Measurements from ENCODE around the gene ARL6IP4.

Gene ARL6IP4

GRCh38 chr12:122994781-122995502 is 14.5 kb downstream of the ARL6IP4 start:
- Histone ChIP-seq H3K4me1 (ENCODE audit: control insufficient read depth, insufficient read depth, low read length) (no peaks in the 10 kb centered on the region), H3K4me3 (ENCODE audit: low read depth, low read length) (no peak overlapping the region), H3K36me3 (ENCODE audit: control insufficient read depth, insufficient read depth, low read length) (no peaks in the 10 kb centered on the region), H3K9me3 (ENCODE audit: control insufficient read depth, insufficient read depth, low read length) (no peaks in the 10 kb centered on the region), H3K27ac (ENCODE audit: low read depth, low read length) (no peak overlapping the region), H3K27me3 (ENCODE audit: control insufficient read depth, insufficient read depth, low read length) (no peaks in the 10 kb centered on the region), H3K9ac (ENCODE audit: low read depth, low read length) (no peak overlapping the region)

GRCh38 chr12:122995503-122996187 is 15.2 kb downstream of the ARL6IP4 start:
- Histone ChIP-seq H3K4me3 (ENCODE audit: low read depth, low read length) (no peak overlapping the region), H3K4me1 (ENCODE audit: control insufficient read depth, insufficient read depth, low read length) (no peaks in the 10 kb centered on the region), H3K9me3 (ENCODE audit: control insufficient read depth, insufficient read depth, low read length) (no peaks in the 10 kb centered on the region), H3K27me3 (ENCODE audit: control insufficient read depth, insufficient read depth, low read length) (no peaks in the 10 kb centered on the region), H3K36me3 (ENCODE audit: control insufficient read depth, insufficient read depth, low read length) (no peaks in the 10 kb centered on the region), H3K9ac (ENCODE audit: low read depth, low read length) (no peak overlapping the region), H3K27ac (ENCODE audit: low read depth, low read length) (no peak overlapping the region)

GRCh38 chr12:122996188-122996601 is 15.7 kb downstream of the ARL6IP4 start:
- no peak overlapping the region for H3K27ac ChIP-seq (ENCODE audit: low read depth, low read length)
- H3K36me3 ChIP-seq (ENCODE audit: control insufficient read depth, insufficient read depth, low read length) = no peaks in the 10 kb centered on the region
- no peaks in the 10 kb centered on the region for H3K9me3 ChIP-seq (ENCODE audit: control insufficient read depth, insufficient read depth, low read length)
- no peaks in the 10 kb centered on the region for H3K4me1 ChIP-seq (ENCODE audit: control insufficient read depth, insufficient read depth, low read length)
- H3K9ac ChIP-seq (ENCODE audit: low read depth, low read length) = no peak overlapping the region
- no peak overlapping the region for H3K4me3 ChIP-seq (ENCODE audit: low read depth, low read length)
- H3K27me3 ChIP-seq (ENCODE audit: control insufficient read depth, insufficient read depth, low read length) = no peaks in the 10 kb centered on the region

GRCh38 chr12:122996621-122997342 is 16.3 kb downstream of the ARL6IP4 start:
- Histone ChIP-seq H3K27ac (ENCODE audit: low read depth, low read length) (no peak overlapping the region), H3K9me3 (ENCODE audit: control insufficient read depth, insufficient read depth, low read length) (no peaks in the 10 kb centered on the region), H3K4me3 (ENCODE audit: low read depth, low read length) (no peak overlapping the region), H3K4me1 (ENCODE audit: control insufficient read depth, insufficient read depth, low read length) (no peaks in the 10 kb centered on the region), H3K9ac (ENCODE audit: low read depth, low read length) (no peak overlapping the region), H3K27me3 (ENCODE audit: control insufficient read depth, insufficient read depth, low read length) (no peaks in the 10 kb centered on the region), H3K36me3 (ENCODE audit: control insufficient read depth, insufficient read depth, low read length) (no peaks in the 10 kb centered on the region)

GRCh38 chr12:122997343-122998250 is 17.1 kb downstream of the ARL6IP4 start:
- Histone ChIP-seq H3K36me3 (ENCODE audit: control insufficient read depth, insufficient read depth, low read length) (no peaks in the 10 kb centered on the region), H3K27ac (ENCODE audit: low read depth, low read length) (no peak overlapping the region), H3K9ac (ENCODE audit: low read depth, low read length) (no peak overlapping the region)

GRCh38 chr12:122998316-122998715 is 17.8 kb downstream of the ARL6IP4 start:
- H3K4me3 ChIP-seq (ENCODE audit: low read depth, low read length) = no peak overlapping the region
- no peak overlapping the region for H3K9ac ChIP-seq (ENCODE audit: low read depth, low read length)
- no peak overlapping the region for H3K27ac ChIP-seq (ENCODE audit: low read depth, low read length)
- no peaks in the 10 kb centered on the region for H3K36me3 ChIP-seq (ENCODE audit: control insufficient read depth, insufficient read depth, low read length)
- no peaks in the 10 kb centered on the region for H3K9me3 ChIP-seq (ENCODE audit: control insufficient read depth, insufficient read depth, low read length)
- H3K27me3 ChIP-seq (ENCODE audit: control insufficient read depth, insufficient read depth, low read length) = no peaks in the 10 kb centered on the region
- H3K4me1 ChIP-seq (ENCODE audit: control insufficient read depth, insufficient read depth, low read length) = no peaks in the 10 kb centered on the region

More at GRCh38 chr12:122997343-122998250, 17.1 kb downstream of the ARL6IP4 start:
- Histone ChIP-seq H3K4me3 (ENCODE audit: low read depth, low read length) (no peak overlapping the region), H3K27me3 (ENCODE audit: control insufficient read depth, insufficient read depth, low read length) (no peaks in the 10 kb centered on the region), H3K4me1 (ENCODE audit: control insufficient read depth, insufficient read depth, low read length) (no peaks in the 10 kb centered on the region), H3K9me3 (ENCODE audit: control insufficient read depth, insufficient read depth, low read length) (no peaks in the 10 kb centered on the region)

- Histone ChIP-seq H3K27me3 (ENCODE audit: control insufficient read depth, insufficient read depth, low read length) (no peaks in the 10 kb centered on the region), H3K4me3 (ENCODE audit: low read depth, low read length) (no peak overlapping the region), H3K4me1 (ENCODE audit: control insufficient read depth, insufficient read depth, low read length) (no peaks in the 10 kb centered on the region), H3K9ac (ENCODE audit: low read depth, low read length) (no peak overlapping the region), H3K9me3 (ENCODE audit: control insufficient read depth, insufficient read depth, low read length) (no peaks in the 10 kb centered on the region), H3K27ac (ENCODE audit: low read depth, low read length) (no peak overlapping the region), H3K36me3 (ENCODE audit: control insufficient read depth, insufficient read depth, low read length) (no peaks in the 10 kb centered on the region)
Measured at GRCh38 chr12:122999196-122999946, 18.9 kb downstream of the ARL6IP4 start.

- no peak overlapping the region for H3K27ac ChIP-seq (ENCODE audit: low read depth, low read length)
- no peak overlapping the region for H3K9ac ChIP-seq (ENCODE audit: low read depth, low read length)
- H3K4me1 ChIP-seq (ENCODE audit: control insufficient read depth, insufficient read depth, low read length) = no peaks in the 10 kb centered on the region
- H3K4me3 ChIP-seq (ENCODE audit: low read depth, low read length) = no peak overlapping the region
- H3K9me3 ChIP-seq (ENCODE audit: control insufficient read depth, insufficient read depth, low read length) = no peaks in the 10 kb centered on the region
- H3K27me3 ChIP-seq (ENCODE audit: control insufficient read depth, insufficient read depth, low read length) = no peaks in the 10 kb centered on the region
- H3K36me3 ChIP-seq (ENCODE audit: control insufficient read depth, insufficient read depth, low read length) = no peaks in the 10 kb centered on the region
Measured at GRCh38 chr12:122999986-123000420, 19.5 kb downstream of the ARL6IP4 start.

GRCh38 chr12:123000578-123000977 is 20.1 kb downstream of the ARL6IP4 start:
- H3K9ac ChIP-seq (ENCODE audit: low read depth, low read length) = no peak overlapping the region
- H3K4me1 ChIP-seq (ENCODE audit: control insufficient read depth, insufficient read depth, low read length) = no peaks in the 10 kb centered on the region
- H3K9me3 ChIP-seq (ENCODE audit: control insufficient read depth, insufficient read depth, low read length) = no peaks in the 10 kb centered on the region
- no peak overlapping the region for H3K27ac ChIP-seq (ENCODE audit: low read depth, low read length)
- H3K4me3 ChIP-seq (ENCODE audit: low read depth, low read length) = no peak overlapping the region
- H3K27me3 ChIP-seq (ENCODE audit: control insufficient read depth, insufficient read depth, low read length) = no peaks in the 10 kb centered on the region
- no peaks in the 10 kb centered on the region for H3K36me3 ChIP-seq (ENCODE audit: control insufficient read depth, insufficient read depth, low read length)

GRCh38 chr12:123001464-123001863 is 21.0 kb downstream of the ARL6IP4 start:
- Histone ChIP-seq H3K27me3 (ENCODE audit: control insufficient read depth, insufficient read depth, low read length) (no peaks in the 10 kb centered on the region), H3K9ac (ENCODE audit: low read depth, low read length) (no peak overlapping the region), H3K36me3 (ENCODE audit: control insufficient read depth, insufficient read depth, low read length) (no peaks in the 10 kb centered on the region), H3K4me1 (ENCODE audit: control insufficient read depth, insufficient read depth, low read length) (no peaks in the 10 kb centered on the region), H3K4me3 (ENCODE audit: low read depth, low read length) (no peak overlapping the region), H3K9me3 (ENCODE audit: control insufficient read depth, insufficient read depth, low read length) (no peaks in the 10 kb centered on the region), H3K27ac (ENCODE audit: low read depth, low read length) (no peak overlapping the region)
